ENCODE data around the gene CNTNAP5.

The CNTNAP5 gene

DNA sequence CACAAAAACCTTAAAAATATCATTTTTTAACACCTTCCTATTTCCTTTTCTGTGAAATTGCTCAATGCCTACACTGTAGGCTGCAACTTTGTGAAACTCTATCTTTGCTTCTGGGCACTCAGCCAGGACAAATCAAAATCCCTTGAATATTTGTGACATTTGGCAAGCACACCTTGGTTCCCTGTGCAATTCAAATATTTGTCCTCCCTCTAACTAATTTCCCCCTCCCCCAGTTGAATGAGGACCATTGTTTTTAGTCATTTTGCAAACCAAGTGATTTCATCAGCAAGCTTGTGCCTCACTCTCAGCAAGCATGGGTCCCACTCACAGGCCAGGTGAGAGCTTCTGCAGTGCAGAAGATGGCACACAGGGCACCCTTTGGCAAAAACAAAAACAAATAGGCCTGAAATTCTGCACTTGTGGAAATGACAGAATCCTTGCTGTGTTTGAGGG, 541.5 kb downstream of the CNTNAP5 start:
- DNase-seq = no peak

DNA sequence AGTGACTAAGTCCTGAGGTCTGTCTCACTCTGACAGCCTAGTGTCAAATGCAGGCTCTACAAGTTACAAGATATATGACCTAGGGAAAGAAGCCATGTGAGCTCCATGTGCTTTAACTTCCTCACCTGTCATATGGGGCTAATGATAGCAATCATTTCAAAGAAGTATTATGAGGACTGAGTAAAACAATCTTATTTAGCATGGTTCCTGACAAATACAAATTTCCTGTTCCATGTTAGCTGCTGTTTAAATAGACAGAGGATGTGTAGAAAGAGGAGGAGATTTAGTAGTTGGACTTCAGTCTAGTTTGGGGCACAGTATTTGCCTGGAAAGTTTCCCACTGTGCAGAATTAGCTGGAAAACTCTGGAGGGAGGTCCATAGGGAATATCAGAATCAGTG, 545.8 kb downstream of the CNTNAP5 start:
- no peak for DNase-seq

DNA sequence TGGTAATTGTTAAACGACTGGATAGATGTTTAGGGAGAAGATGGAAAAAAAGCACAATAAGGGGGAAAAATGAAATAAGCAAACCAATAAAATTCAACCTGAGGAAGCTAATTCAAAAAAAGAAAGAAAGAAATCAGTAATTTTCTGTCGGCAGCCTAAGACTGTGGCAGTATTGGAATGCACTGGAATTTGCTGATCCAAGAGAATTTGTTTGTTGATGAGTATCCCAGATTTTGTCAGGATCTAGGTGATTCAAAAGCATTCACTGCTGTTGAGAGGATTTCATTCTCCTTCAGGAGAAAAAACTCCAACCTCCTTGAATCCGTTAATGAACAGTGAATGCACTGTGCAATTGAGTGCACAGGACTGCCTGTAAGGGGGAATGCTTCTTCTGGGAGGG, 546.7 kb downstream of the CNTNAP5 start:
- no peak for DNase-seq

DNA sequence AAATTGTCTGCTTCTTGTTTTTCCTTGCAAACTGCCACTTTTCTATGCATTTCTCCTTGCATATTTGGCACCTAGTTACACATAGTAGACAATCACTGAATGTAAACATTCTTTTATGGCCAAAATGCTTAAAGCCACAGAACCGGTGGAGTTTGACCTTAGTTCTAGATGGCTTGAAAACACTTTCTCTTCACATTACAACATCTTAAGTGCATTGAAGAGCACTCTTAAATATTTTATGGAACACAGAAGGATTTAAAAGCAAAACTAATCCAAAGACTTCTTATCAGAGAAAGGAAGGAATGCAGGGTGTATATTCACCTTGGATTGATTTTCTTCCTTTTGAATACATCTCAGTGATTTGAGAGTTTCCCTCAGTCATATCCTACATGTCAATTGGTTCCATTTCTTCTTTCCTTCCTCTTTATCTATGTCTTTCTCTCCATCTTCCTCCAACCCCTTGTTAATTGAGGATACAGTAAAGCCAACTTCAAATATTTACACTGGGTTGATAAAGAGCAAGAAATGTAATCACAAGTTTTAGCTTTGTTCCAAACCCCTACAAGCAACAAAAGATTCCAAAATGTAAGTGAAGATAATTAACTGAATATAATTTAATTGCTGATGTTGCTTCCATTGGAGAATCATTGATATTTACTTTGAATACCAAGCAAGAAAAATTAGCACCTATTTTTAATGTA, 548.0 kb downstream of the CNTNAP5 start:
- no peak for DNase-seq

GRCh38 chr2:124575497-124575896, 550.4 kb downstream of the CNTNAP5 start:
- DNase-seq = no peak

GRCh38 chr2:124580263-124580662, 555.2 kb downstream of the CNTNAP5 start:
- no peak for DNase-seq

DNA sequence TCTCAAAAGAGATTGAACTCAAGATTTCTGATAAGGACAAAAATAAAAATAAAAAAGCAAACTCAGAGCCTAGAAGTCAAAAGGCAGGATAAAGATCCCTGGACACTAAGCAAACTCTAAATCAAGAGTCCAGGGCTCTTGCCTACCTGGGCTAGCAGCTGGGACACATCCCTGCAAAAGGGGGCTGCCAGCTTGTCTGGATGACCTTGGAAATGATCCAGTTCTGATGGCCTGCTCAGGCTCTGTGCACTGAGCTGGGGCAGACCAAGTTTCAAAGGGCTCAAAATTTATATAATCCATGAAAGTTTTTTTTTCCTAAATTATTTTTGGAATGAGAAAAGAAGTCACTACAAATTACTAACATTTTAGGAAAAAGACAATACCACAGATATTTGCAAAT, 557.3 kb downstream of the CNTNAP5 start:
- no peak for DNase-seq

GRCh38 chr2:124584615-124585014, 559.5 kb downstream of the CNTNAP5 start:
- DNase-seq = no peak

- DNase-seq = no peak
Observed at GRCh38 chr2:124585277-124585676, 560.2 kb downstream of the CNTNAP5 start.

DNA sequence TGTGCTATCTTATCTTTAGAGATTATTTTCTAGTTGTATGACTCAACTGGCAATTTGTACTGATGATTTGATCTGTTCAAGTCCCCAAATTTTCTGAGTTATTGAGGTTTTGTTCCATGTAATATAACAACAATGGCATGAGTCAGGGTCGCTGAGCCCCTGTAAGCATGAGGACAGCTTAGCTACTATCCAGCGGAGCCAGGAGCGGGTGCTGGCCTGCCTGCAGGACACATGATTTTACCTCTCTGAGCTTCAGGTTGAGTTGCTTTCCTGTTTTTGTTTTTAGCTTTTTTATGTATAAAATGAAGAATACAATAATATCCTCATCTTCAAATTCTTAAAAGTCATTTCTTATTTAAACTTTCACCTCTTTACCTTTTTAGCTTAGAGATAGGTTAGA, 561.1 kb downstream of the CNTNAP5 start:
- no peak for DNase-seq

- DNase-seq = no peak
Observed at GRCh38 chr2:124586835-124587234, 561.7 kb downstream of the CNTNAP5 start.

DNA sequence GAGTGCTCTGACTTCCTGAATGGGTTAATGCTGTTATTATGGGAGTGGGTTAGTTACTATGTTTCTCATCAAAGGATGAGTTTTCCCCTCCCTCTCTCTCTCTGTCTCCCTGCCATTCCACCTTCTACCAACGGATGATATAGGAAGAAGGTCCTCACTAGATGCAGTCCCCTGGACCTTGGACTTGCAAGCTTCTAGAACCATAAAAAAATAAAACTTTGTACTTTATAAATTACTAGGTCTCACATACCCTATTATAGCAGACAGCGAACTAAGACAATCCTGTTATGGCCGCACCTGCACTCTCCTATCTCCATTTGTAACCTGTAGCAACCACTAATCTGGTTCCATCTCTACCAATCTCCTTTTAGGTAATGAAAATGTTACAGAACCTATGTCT, 564.9 kb downstream of the CNTNAP5 start:
- DNase-seq = no peak

GRCh38 chr2:124602759-124603158, 577.7 kb downstream of the CNTNAP5 start:
- DNase-seq = no peak

- no peak for DNase-seq
Observed at GRCh38 chr2:124604940-124605339, 579.9 kb downstream of the CNTNAP5 start.

GRCh38 chr2:124607679-124608078, 582.6 kb downstream of the CNTNAP5 start:
- DNase-seq = no peak

GRCh38 chr2:124609667-124610066, 584.6 kb downstream of the CNTNAP5 start:
- DNase-seq = no peak

GRCh38 chr2:124610141-124610540, 585.1 kb downstream of the CNTNAP5 start:
- no peak for DNase-seq

DNA sequence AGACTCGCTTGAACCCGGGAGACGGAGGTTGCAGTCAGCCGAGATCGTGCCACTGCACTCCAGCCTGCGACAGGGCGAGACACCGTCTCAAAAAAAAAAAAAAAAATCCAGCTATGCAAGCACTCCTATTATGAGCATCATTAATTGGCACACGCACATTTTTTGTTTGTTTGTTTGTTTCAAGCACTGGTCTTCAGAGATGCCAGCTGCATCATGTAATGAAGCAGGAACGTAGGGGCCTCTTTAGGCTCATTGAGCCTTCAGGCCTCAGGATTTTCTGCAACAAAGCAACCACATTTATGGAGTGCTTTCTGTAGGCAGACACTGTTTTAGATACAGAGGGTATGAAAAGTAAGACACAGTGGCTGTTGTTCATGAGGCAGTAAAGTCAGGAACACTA, 585.8 kb downstream of the CNTNAP5 start:
- no peak for DNase-seq

GRCh38 chr2:124623560-124623959, 598.5 kb downstream of the CNTNAP5 start:
- DNase-seq = no peak

DNA sequence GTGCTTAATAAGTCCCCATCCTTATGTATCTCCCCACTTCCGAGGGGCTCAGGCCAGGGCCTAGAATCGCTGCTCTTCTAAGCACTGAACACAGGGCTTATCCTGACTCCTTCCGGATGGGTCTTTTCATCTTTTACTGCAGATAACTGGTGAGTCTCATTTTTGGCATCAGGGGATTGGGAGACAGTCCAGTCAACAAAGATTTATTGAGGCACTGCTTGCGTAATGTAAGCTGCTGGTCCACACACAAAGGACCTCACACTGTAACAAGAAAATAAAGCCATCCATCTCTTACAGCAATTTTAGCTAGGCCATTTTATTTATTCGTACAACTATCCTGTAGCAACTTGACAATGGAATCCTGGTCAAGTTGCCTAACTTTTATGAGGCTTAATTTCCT, 600.5 kb downstream of the CNTNAP5 start:
- no peak for DNase-seq

- no peak for DNase-seq
Observed at GRCh38 chr2:124626993-124627392, 601.9 kb downstream of the CNTNAP5 start.

DNA sequence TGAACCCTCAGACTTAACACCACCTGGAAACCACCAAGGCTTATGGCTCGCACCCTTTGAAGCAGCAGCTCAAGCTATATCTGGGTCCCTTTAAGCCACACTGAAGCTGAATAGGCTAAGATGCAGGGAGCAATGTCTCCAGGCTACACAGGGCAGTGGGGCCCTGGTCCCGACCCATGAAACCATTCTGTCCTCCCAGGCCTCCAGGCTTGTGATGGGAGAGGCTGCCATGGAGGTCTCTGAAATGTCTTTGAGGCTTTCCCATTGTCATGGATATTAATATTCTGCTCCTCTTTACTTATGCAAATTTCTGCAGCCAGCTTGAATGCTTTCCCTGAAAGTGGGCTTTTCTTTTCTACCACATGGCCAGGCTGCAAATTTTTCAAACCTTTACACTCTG, 608.7 kb downstream of the CNTNAP5 start:
- no peak for DNase-seq

- DNase-seq = no peak
Observed at GRCh38 chr2:124639524-124639923, 614.4 kb downstream of the CNTNAP5 start.

GRCh38 chr2:124640221-124640750, 615.2 kb downstream of the CNTNAP5 start:
- DNase-seq = no peak
